GM12878 (cell line): ENCODE measurements around the gene KIAA1671.

Source experiments
- ASH2L ChIP-seq: fragments of 300-600, 200-600 bp; sonication (generic); IDR thresholded peaks from 2 replicates; pipeline ENCODE4 v1.6.1; 2017; ENCODE audit warnings: low read depth, mild to moderate bottlenecking, borderline replicate concordance
- CEBPB ChIP-seq, 2 experiments: fragments of 150-350 bp in 1 of 2; IDR thresholded peaks; 2 replicates each; pipeline ENCODE4 v1.6.1; 2012 to 2014; ENCODE audit warnings: low read depth in 2 of 2, low read length in 2 of 2, borderline replicate concordance in 1 of 2, inconsistent platforms in 1 of 2
- IRF4 ChIP-seq: IDR thresholded peaks from 2 replicates; pipeline ENCODE4 v1.6.1; 2011; ENCODE audit warnings: low read depth, low read length
- TF ChIP-seq, protein P1 (sequence below): fragments of 450-650 bp; IDR thresholded peaks from 2 replicates; pipeline ENCODE4 v1.6.1; 2017; ENCODE audit warnings: mild to moderate bottlenecking
- TF ChIP-seq, protein P2 (sequence below), 3 experiments: IDR thresholded peaks in 2 of 3; conservative IDR thresholded peaks in 1 of 3; 2 replicates each; pipeline ENCODE4 v1.5.1; 2011; ENCODE audit warnings: low read depth in 3 of 3, low read length in 3 of 3, mild to moderate bottlenecking in 3 of 3, control low read depth in 2 of 3, moderate library complexity in 2 of 3, inconsistent platforms in 1 of 3, mixed read lengths in 1 of 3; ENCODE audit not compliant: control insufficient read depth in 2 of 3, insufficient read depth in 1 of 3; ENCODE audit errors: extremely low read depth in 1 of 3
- TF ChIP-seq, protein P3 (sequence below): IDR thresholded peaks from 2 replicates; pipeline ENCODE4 v1.6.1; 2011; ENCODE audit warnings: low read depth, mild to moderate bottlenecking, low read length, moderate library complexity, borderline replicate concordance; ENCODE audit errors: extremely low read depth

DNA sequence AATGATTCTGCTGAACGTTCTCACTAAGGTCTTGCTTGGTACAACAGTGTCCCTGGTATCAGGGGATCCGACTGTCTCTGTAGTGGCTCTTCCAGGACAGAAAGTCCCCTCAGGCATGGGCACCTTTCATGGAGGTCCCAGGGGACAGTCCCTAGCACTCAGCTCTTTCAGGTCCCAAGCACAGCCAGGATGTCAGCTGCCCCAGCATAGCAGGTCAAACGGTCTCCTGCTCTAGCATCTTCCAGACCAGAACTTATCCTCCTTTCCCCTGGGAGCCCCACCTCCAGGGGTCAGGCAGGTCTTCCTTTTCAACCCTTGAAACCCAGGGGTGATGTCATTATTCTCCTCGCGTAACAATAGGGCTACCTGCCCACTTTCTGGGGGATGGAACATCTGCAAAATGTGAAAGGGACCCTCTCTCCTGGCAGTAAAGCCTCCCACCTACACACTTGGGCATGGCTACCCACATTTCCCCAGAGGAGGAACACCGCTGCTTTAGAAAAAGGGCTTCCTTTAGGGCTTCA is 222.4 kb downstream of the KIAA1671 start:
- TF ChIP-seq ASH2L (no peak), IRF4 (no peak), CEBPB (IDR thresholded peaks at IDR 0.05; ENCODE audit: borderline replicate concordance in 1 of 2, low read depth in 2 of 2, low read length in 2 of 2) (no peak)
- TF ChIP-seq, protein P1, sequence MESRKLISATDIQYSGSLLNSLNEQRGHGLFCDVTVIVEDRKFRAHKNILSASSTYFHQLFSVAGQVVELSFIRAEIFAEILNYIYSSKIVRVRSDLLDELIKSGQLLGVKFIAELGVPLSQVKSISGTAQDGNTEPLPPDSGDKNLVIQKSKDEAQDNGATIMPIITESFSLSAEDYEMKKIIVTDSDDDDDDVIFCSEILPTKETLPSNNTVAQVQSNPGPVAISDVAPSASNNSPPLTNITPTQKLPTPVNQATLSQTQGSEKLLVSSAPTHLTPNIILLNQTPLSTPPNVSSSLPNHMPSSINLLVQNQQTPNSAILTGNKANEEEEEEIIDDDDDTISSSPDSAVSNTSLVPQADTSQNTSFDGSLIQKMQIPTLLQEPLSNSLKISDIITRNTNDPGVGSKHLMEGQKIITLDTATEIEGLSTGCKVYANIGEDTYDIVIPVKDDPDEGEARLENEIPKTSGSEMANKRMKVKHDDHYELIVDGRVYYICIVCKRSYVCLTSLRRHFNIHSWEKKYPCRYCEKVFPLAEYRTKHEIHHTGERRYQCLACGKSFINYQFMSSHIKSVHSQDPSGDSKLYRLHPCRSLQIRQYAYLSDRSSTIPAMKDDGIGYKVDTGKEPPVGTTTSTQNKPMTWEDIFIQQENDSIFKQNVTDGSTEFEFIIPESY = no peak
- TF ChIP-seq, protein P2, sequence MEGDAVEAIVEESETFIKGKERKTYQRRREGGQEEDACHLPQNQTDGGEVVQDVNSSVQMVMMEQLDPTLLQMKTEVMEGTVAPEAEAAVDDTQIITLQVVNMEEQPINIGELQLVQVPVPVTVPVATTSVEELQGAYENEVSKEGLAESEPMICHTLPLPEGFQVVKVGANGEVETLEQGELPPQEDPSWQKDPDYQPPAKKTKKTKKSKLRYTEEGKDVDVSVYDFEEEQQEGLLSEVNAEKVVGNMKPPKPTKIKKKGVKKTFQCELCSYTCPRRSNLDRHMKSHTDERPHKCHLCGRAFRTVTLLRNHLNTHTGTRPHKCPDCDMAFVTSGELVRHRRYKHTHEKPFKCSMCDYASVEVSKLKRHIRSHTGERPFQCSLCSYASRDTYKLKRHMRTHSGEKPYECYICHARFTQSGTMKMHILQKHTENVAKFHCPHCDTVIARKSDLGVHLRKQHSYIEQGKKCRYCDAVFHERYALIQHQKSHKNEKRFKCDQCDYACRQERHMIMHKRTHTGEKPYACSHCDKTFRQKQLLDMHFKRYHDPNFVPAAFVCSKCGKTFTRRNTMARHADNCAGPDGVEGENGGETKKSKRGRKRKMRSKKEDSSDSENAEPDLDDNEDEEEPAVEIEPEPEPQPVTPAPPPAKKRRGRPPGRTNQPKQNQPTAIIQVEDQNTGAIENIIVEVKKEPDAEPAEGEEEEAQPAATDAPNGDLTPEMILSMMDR (IDR thresholded peaks at IDR 0.05 in 2 of 3, conservative IDR thresholded peaks at IDR 0.05 in 1 of 3; ENCODE audit: control insufficient read depth in 2 of 3, extremely low read depth in 1 of 3, insufficient read depth in 1 of 3, low read depth in 3 of 3, low read length in 3 of 3) = no peak
- TF ChIP-seq, protein P3, sequence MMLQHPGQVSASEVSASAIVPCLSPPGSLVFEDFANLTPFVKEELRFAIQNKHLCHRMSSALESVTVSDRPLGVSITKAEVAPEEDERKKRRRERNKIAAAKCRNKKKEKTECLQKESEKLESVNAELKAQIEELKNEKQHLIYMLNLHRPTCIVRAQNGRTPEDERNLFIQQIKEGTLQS = no peak
